Transverse colon (tissue), 4 donors: ENCODE data around the gene IFNK.

Experiments
- EP300 ChIP-seq: sonication (generic); formaldehyde crosslinking; IDR thresholded peaks from one replicate; pipeline ENCODE4 v1.6.1; 2017; ENCODE audit warnings: antibody characterized with exemption, low read depth
- POLR2A ChIP-seq: fragments of 450-650 bp; IDR thresholded peaks from one replicate; pipeline ENCODE4 v1.6.1; 2016; ENCODE audit warnings: antibody characterized with exemption, mild to moderate bottlenecking, moderate library complexity
- POLR2AphosphoS5 ChIP-seq, 3 donors: sonication (generic); formaldehyde crosslinking; IDR thresholded peaks; one replicate each; pipeline ENCODE4 v1.6.1; 2016; ENCODE audit warnings: antibody characterized with exemption in 3 of 3
- TF ChIP-seq, protein P1 (sequence below), 5 experiments: fragments of 200-600 bp in 3 of 5; fragments of 450-650 bp in 2 of 5; sonication (generic) in 3 of 5; IDR thresholded peaks; 1 replicate in 2 of 5; 2 replicates in 3 of 5; pipeline ENCODE4 v1.5.1; 2016 to 2017; ENCODE audit warnings: antibody characterized with exemption in 5 of 5, inconsistent platforms in 3 of 5, mild to moderate bottlenecking in 2 of 5, moderate library complexity in 1 of 5

DNA sequence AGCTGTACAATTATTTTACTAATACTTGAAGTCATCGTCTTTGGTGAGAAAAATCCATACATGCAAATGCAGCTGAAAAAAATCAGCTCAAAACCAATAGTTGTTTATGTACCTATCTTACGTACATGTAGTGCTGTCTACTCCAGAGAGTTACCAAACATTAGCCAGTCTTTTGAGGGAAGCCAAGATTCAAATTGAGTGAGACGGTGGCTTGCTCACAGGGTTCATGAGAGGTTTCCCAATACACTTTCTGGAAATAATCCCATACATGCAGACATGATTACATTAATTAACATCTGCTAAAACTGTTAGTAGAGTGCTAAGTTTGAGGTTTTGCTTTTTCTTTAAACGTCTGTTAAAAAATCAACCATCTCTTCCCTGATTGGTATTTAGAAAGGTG lies 46.9 kb downstream of the IFNK start:
- TF ChIP-seq, protein P1, sequence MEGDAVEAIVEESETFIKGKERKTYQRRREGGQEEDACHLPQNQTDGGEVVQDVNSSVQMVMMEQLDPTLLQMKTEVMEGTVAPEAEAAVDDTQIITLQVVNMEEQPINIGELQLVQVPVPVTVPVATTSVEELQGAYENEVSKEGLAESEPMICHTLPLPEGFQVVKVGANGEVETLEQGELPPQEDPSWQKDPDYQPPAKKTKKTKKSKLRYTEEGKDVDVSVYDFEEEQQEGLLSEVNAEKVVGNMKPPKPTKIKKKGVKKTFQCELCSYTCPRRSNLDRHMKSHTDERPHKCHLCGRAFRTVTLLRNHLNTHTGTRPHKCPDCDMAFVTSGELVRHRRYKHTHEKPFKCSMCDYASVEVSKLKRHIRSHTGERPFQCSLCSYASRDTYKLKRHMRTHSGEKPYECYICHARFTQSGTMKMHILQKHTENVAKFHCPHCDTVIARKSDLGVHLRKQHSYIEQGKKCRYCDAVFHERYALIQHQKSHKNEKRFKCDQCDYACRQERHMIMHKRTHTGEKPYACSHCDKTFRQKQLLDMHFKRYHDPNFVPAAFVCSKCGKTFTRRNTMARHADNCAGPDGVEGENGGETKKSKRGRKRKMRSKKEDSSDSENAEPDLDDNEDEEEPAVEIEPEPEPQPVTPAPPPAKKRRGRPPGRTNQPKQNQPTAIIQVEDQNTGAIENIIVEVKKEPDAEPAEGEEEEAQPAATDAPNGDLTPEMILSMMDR (IDR thresholded peaks at IDR 0.05), result no peak
- no peak for TF ChIP-seq EP300
- no peak for TF ChIP-seq POLR2AphosphoS5 (IDR thresholded peaks at IDR 0.05)
- TF ChIP-seq POLR2A, result no peak
